Right lobe of liver (tissue), 6 donors: ENCODE results near the gene DHRSX. TPM values are rescaled to one million over a fixed set of nuclear protein-coding genes. Genes with fewer than 3 reads are reported as not detected.

Source experiments
- ATAC-seq, 4 donors: fragments of 200-7000 bp; cut with Tn5 transposase; one replicate each; pipeline ENCODE4 v1.9.1; 2020; ENCODE audit warnings: mild to moderate bottlenecking in 4 of 4, moderate library complexity in 4 of 4
- DNase-seq, 3 donors: peaks; one replicate each; pipeline ENCODE4 v3.0.0-alpha.2; 2020
- H3K27ac ChIP-seq, 3 donors: fragments of 200-600 bp; one replicate each; pipeline ENCODE4 v1.8.0; 2022
- H3K27me3 ChIP-seq, 2 donors: fragments of 200-600 bp; one replicate each; pipeline ENCODE4 v1.8.0; 2022
- H3K36me3 ChIP-seq, 4 donors: fragments of 200-600 bp; sonication (generic) in 1 of 4; one replicate each; pipeline versions ENCODE4 v1.5.1 to v1.8.0; 2017 to 2022; ENCODE audit warnings: control low read depth in 1 of 4
- H3K4me1 ChIP-seq, 4 donors: fragments of 200-600 bp; sonication (generic) in 1 of 4; one replicate each; pipeline versions ENCODE4 v1.5.1 to v1.8.0; 2017 to 2022; ENCODE audit warnings: control low read depth in 1 of 4
- H3K4me3 ChIP-seq, 3 donors: fragments of 200-600 bp; one replicate each; pipeline ENCODE4 v1.8.0; 2022
- H3K9me3 ChIP-seq, 4 donors: fragments of 200-600 bp; sonication (generic) in 1 of 4; one replicate each; pipeline versions ENCODE4 v1.5.1 to v1.8.0; 2017 to 2022; ENCODE audit warnings: control low read depth in 1 of 4
- POLR2A ChIP-seq: fragments of 450-650 bp; IDR thresholded peaks from one replicate; pipeline ENCODE4 v1.6.1; 2017; ENCODE audit warnings: antibody characterized with exemption, mild to moderate bottlenecking
- WGBS: methylation state at CpG from one replicate; pipeline ENCODE4 v1.1.6; 2018; ENCODE audit warnings: low coverage, low lambda C conversion rate; ENCODE audit not compliant: insufficient coverage; ENCODE audit errors: missing lambda C conversion rate; 5-methylcytosine and 5-hydroxymethylcytosine counted together
- intact Hi-C, 2 donors: fragments of 100-400 bp; cut with DNase I; formaldehyde crosslinking; loops; one replicate each; pipeline versions ENCODE4 v1.11.2 to v1.14.1; 2022
- total RNA-seq, 6 experiments: library from RNA; depleted of rRNA in 2 of 6; stranded (reverse); fragments of >200 nt in 2 of 6; fragmentation: NEBNext Ultra II Directional in 3 of 6; extraction: Animal tissue kit (Norgen Biotek cat#: 25700) in 3 of 6; gene quantifications; one replicate each; pipeline versions ENCODE4 v1.1.0 to v1.2.4, GENCODE V29; 2016 to 2023
- TF ChIP-seq, protein P1 (sequence below), 4 donors: fragments of 200-600 bp in 3 of 4; fragments of 450-650 bp in 1 of 4; IDR thresholded peaks; one replicate each; pipeline versions ENCODE4 v1.5.1 to v1.8.0; 2016 to 2022; ENCODE audit warnings: antibody characterized with exemption in 4 of 4, mild to moderate bottlenecking in 2 of 4
- donor health status: DM: no; HTN: yes; CAD: no.
- donor health status: DM: no; HTN: no; CAD: no.
- donor health status: DM: no; HTN: no; CAD: no.
- donor health status: DM: no; HTN: yes; CAD: no.
- donor health status: DM: no; HTN: yes; CAD: no.

Gene DHRSX
- total RNA-seq, 6 experiments from 2014 or later: 15.6 to 34.5 (median 29.0) TPM

DNA sequence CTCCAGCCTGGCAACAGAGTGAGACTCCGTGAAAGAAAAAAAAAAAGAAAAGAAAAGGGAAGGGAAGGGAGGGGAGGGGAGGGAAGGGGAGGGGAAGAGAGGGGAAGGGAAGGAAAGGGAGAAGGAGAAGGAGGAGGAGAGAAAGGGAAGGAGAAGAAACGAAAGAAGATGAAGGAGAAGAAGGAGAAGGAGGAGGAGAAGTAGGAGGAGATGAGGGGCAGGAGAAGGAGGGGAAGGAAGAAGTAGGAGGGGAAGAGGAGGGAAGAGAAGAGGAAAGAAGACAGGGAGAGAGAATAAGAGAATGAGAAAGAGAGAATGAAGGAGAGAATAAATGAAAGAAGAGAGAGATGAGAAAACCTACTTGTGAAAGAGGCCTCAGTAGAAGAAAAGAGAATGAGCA is 170.3 kb downstream of the DHRSX start:
- H3K36me3 ChIP-seq: no peaks in the 10 kb centered on the region
- no peaks in the 10 kb centered on the region for H3K9me3 ChIP-seq
- H3K4me3 ChIP-seq: no peak overlapping the region
- peaks cover 0 to 8% (median 0%) of the 10 kb centered on the region in 4 donors for H3K4me1 ChIP-seq
- H3K27me3 ChIP-seq: no peaks in the 10 kb centered on the region
- H3K27ac ChIP-seq: no peak overlapping the region
- no peak for ATAC-seq
- no peak for DNase-seq
- intact Hi-C loops: no loop called here
- 75% methylated on average over 1 of the region's 2 CpGs for WGBS
- TF ChIP-seq POLR2A: no peak
- TF ChIP-seq, protein P1, sequence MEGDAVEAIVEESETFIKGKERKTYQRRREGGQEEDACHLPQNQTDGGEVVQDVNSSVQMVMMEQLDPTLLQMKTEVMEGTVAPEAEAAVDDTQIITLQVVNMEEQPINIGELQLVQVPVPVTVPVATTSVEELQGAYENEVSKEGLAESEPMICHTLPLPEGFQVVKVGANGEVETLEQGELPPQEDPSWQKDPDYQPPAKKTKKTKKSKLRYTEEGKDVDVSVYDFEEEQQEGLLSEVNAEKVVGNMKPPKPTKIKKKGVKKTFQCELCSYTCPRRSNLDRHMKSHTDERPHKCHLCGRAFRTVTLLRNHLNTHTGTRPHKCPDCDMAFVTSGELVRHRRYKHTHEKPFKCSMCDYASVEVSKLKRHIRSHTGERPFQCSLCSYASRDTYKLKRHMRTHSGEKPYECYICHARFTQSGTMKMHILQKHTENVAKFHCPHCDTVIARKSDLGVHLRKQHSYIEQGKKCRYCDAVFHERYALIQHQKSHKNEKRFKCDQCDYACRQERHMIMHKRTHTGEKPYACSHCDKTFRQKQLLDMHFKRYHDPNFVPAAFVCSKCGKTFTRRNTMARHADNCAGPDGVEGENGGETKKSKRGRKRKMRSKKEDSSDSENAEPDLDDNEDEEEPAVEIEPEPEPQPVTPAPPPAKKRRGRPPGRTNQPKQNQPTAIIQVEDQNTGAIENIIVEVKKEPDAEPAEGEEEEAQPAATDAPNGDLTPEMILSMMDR (IDR thresholded peaks at IDR 0.05): no peak

- Histone ChIP-seq H3K27me3 (no peaks in the 10 kb centered on the region), H3K4me3 (no peak overlapping the region), H3K36me3 (no peaks in the 10 kb centered on the region), H3K27ac (no peak overlapping the region), H3K4me1 (peaks cover 0 to 8% (median 0%) of the 10 kb centered on the region in 4 donors), H3K9me3 (no peaks in the 10 kb centered on the region)
- WGBS: 96% methylated on average over 3 of the region's 5 CpGs
- no peak for TF ChIP-seq POLR2A
- TF ChIP-seq, protein P1 (IDR thresholded peaks at IDR 0.05): no peak
- DNase-seq (no peak), ATAC-seq (no peak)
- intact Hi-C loops: no loop called here
Measured at GRCh38 chrX:2327423-2327822, 173.4 kb downstream of the DHRSX start.

DNA sequence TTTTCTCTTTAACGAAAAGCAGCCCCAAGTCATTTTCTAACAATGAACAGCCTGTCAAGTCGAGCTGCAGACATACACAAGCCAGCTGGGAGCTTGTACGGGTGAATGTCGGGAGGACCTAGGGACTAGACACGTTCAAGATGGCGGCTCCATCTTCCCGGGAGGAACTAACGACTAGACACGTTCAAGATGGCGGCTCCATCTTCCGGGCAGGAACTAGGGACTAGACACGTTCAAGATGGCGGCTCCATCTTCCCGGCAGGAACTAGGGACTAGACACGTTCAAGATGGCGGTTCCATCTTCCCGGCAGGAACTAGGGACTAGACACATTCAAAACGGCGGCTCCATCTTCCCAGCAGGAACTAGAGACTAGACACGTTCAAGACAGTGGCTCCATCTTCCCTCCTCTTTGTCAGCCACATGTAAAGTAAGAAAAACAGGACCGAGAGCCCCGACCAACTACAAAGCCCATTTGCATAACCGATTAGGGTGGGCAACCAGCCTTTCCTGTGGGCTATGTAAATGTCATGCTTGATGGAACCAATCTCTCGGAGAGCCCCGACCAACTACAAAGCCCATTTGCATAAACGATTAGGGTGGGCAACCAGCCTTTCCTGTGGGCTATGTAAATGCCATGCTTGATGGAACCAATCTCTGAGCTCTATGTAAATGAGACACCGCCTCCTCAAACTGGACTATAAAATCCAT is 175.5 kb downstream of the DHRSX start:
- no peaks in the 10 kb centered on the region for H3K36me3 ChIP-seq
- ATAC-seq: peak in 2 of 4 donors; percentile 10 to 31
- no peaks in the 10 kb centered on the region for H3K27me3 ChIP-seq
- intact Hi-C loops: no loop called here
- H3K4me1 ChIP-seq: peaks cover 0 to 23% (median 0%) of the 10 kb centered on the region in 4 donors
- TF ChIP-seq POLR2A: no peak
- TF ChIP-seq, protein P1 (IDR thresholded peaks at IDR 0.05): no peak
- H3K9me3 ChIP-seq: no peaks in the 10 kb centered on the region
- H3K27ac ChIP-seq: peak overlapping the region in 1 of 3 donors; percentile 33
- peak; percentile 49 to 76 (median 66) for DNase-seq
- peak overlapping the region; percentile 32 to 46 (median 46) for H3K4me3 ChIP-seq
- 30% methylated on average over 20 of the region's 27 CpGs for WGBS

DNA sequence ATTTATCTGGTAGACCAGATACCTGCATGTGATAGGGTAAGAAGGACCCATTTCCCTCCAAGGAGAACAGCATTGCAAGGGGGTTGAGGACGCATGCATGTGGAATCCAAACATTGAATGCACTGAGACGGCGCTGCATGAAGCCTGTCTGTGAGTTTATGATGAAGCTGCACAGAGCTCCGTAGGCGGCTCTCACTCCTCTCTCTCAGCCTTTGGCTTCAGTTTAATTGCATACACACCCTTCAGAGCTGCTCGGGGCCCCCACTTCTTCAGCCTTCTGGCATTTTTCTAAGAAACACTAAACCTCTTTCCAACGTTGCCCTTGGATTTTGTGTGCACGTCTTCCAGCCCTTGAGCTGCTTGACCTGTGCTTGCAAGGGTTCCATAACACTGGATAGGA is 176.6 kb downstream of the DHRSX start:
- TF ChIP-seq, protein P1 (IDR thresholded peaks at IDR 0.05): no peak
- no peak for TF ChIP-seq POLR2A
- no peaks in the 10 kb centered on the region for H3K9me3 ChIP-seq
- peaks cover 0 to 23% (median 0%) of the 10 kb centered on the region in 4 donors for H3K4me1 ChIP-seq
- H3K36me3 ChIP-seq: no peaks in the 10 kb centered on the region
- WGBS: 86% methylated on average over 6 of the region's 8 CpGs
- intact Hi-C loops: no loop called here
- DNase-seq (no peak), ATAC-seq (no peak)
- H3K27ac ChIP-seq: no peak overlapping the region
- H3K4me3 ChIP-seq: no peak overlapping the region
- no peaks in the 10 kb centered on the region for H3K27me3 ChIP-seq
